Liver (tissue), 3 donors: ENCODE data around the gene MYO3B.

ENCODE experiments used
- EGR1 ChIP-seq, 2 donors: IDR thresholded peaks; 2 replicates each; pipeline ENCODE4 v1.6.1; 2016 to 2018; ENCODE audit warnings: antibody characterized with exemption in 2 of 2, low read depth in 2 of 2
- GABPA ChIP-seq, 2 donors: IDR thresholded peaks in 1 of 2; conservative IDR thresholded peaks in 1 of 2; 2 replicates each; pipeline ENCODE4 v1.6.1; 2016; ENCODE audit warnings: antibody characterized with exemption in 2 of 2, mild to moderate bottlenecking in 1 of 2, moderate library complexity in 1 of 2
- HNF4A ChIP-seq, 2 donors: conservative IDR thresholded peaks; 2 replicates each; pipeline ENCODE4 v1.6.1; 2016; ENCODE audit warnings: antibody characterized with exemption in 2 of 2, mild to moderate bottlenecking in 2 of 2
- JUND ChIP-seq, 2 donors: IDR thresholded peaks; 2 replicates each; pipeline ENCODE4 v1.6.1; 2016; ENCODE audit warnings: antibody characterized with exemption in 2 of 2
- RAD21 ChIP-seq, 2 donors: IDR thresholded peaks; 2 replicates each; pipeline ENCODE4 v1.6.1; 2016; ENCODE audit warnings: antibody characterized with exemption in 2 of 2, mild to moderate bottlenecking in 2 of 2
- RXRA ChIP-seq, 2 donors: IDR thresholded peaks; 2 replicates each; pipeline ENCODE4 v1.6.1; 2017 to 2018; ENCODE audit warnings: antibody characterized with exemption in 2 of 2, mild to moderate bottlenecking in 1 of 2
- SP1 ChIP-seq: IDR thresholded peaks from 2 replicates; pipeline ENCODE4 v1.6.1; 2018; ENCODE audit warnings: antibody characterized with exemption, mild to moderate bottlenecking
- TAF1 ChIP-seq: conservative IDR thresholded peaks from 2 replicates; pipeline ENCODE4 v1.6.1; 2016; ENCODE audit warnings: antibody characterized with exemption, mild to moderate bottlenecking
- YY1 ChIP-seq: IDR thresholded peaks from 2 replicates; pipeline ENCODE4 v1.6.1; 2016; ENCODE audit warnings: antibody characterized with exemption, mild to moderate bottlenecking
- TF ChIP-seq, protein P1 (sequence below): fragments of 150-350 bp; IDR thresholded peaks from 2 replicates; pipeline ENCODE4 v1.5.1; 2017; ENCODE audit warnings: improper control_type of control experiment, low read depth, low read length; ENCODE audit not compliant: missing input control
- TF ChIP-seq, protein P2 (sequence below): IDR thresholded peaks from 2 replicates; pipeline ENCODE4 v1.6.1; 2016; ENCODE audit warnings: antibody characterized with exemption
- TF ChIP-seq, protein P3 (sequence below): IDR thresholded peaks from 2 replicates; pipeline ENCODE4 v1.6.1; 2016; ENCODE audit warnings: antibody characterized with exemption, mild to moderate bottlenecking
- TF ChIP-seq, protein P4 (sequence below): IDR thresholded peaks from 2 replicates; pipeline ENCODE4 v1.6.1; 2016; ENCODE audit warnings: antibody characterized with exemption
- donor health status: healthy.
- donor health status: healthy.

DNA sequence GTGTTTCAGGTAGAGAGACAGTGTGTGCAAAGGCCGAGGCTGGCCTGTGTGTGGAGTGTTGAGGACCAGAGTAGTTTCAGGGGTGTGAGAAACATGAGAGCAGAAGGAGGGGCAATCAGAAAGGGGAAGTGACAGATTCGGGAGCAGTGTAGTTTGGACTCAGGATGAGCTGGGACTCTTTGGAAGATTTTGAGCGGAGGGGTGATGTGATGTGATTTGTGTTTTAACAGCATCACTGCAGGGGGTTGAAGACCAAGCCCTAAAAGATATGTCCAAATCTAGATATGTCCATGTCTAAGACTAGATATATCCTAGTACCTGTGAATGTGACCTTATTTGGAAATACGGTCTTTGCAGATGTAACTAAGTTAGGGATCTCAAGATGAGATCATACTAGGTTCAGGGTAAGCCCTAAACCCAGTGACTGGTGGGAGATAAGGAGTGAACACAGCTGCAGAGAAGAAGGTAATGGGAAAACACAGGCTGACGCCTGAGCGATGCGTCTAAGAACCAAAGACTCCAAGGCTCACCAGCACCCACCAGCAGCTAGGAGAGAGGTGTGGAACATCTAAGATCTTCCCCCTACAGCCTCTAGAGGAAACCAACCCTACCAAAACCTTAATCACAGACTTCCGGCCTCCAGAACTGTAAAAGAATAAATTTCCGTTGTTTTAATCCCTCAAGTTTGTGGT, 38.5 kb upstream of the MYO3B start:
- TF ChIP-seq RXRA (IDR thresholded peaks at IDR 0.05) (no peak), GABPA (IDR thresholded peaks at IDR 0.05 in 1 of 2, conservative IDR thresholded peaks at IDR 0.05 in 1 of 2) (no peak), SP1 (no peak), YY1 (no peak), EGR1 (IDR thresholded peaks at IDR 0.05; ENCODE audit: low read depth in 2 of 2) (no peak), JUND (IDR thresholded peaks at IDR 0.05) (no peak), HNF4A (conservative IDR thresholded peaks at IDR 0.05) (no peak), TAF1 (no peak), RAD21 (IDR thresholded peaks at IDR 0.05) (no peak)
- TF ChIP-seq, protein P1, sequence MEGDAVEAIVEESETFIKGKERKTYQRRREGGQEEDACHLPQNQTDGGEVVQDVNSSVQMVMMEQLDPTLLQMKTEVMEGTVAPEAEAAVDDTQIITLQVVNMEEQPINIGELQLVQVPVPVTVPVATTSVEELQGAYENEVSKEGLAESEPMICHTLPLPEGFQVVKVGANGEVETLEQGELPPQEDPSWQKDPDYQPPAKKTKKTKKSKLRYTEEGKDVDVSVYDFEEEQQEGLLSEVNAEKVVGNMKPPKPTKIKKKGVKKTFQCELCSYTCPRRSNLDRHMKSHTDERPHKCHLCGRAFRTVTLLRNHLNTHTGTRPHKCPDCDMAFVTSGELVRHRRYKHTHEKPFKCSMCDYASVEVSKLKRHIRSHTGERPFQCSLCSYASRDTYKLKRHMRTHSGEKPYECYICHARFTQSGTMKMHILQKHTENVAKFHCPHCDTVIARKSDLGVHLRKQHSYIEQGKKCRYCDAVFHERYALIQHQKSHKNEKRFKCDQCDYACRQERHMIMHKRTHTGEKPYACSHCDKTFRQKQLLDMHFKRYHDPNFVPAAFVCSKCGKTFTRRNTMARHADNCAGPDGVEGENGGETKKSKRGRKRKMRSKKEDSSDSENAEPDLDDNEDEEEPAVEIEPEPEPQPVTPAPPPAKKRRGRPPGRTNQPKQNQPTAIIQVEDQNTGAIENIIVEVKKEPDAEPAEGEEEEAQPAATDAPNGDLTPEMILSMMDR = no peak
- TF ChIP-seq, protein P2, sequence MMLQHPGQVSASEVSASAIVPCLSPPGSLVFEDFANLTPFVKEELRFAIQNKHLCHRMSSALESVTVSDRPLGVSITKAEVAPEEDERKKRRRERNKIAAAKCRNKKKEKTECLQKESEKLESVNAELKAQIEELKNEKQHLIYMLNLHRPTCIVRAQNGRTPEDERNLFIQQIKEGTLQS = no peak
- TF ChIP-seq, protein P3, sequence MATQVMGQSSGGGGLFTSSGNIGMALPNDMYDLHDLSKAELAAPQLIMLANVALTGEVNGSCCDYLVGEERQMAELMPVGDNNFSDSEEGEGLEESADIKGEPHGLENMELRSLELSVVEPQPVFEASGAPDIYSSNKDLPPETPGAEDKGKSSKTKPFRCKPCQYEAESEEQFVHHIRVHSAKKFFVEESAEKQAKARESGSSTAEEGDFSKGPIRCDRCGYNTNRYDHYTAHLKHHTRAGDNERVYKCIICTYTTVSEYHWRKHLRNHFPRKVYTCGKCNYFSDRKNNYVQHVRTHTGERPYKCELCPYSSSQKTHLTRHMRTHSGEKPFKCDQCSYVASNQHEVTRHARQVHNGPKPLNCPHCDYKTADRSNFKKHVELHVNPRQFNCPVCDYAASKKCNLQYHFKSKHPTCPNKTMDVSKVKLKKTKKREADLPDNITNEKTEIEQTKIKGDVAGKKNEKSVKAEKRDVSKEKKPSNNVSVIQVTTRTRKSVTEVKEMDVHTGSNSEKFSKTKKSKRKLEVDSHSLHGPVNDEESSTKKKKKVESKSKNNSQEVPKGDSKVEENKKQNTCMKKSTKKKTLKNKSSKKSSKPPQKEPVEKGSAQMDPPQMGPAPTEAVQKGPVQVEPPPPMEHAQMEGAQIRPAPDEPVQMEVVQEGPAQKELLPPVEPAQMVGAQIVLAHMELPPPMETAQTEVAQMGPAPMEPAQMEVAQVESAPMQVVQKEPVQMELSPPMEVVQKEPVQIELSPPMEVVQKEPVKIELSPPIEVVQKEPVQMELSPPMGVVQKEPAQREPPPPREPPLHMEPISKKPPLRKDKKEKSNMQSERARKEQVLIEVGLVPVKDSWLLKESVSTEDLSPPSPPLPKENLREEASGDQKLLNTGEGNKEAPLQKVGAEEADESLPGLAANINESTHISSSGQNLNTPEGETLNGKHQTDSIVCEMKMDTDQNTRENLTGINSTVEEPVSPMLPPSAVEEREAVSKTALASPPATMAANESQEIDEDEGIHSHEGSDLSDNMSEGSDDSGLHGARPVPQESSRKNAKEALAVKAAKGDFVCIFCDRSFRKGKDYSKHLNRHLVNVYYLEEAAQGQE = no peak
- TF ChIP-seq, protein P4, sequence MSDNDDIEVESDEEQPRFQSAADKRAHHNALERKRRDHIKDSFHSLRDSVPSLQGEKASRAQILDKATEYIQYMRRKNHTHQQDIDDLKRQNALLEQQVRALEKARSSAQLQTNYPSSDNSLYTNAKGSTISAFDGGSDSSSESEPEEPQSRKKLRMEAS = no peak
